K562 (cell line): Measurements from ENCODE around the gene HSPB6. TPM values are rescaled to one million over a fixed set of nuclear protein-coding genes. Genes with fewer than 3 reads are reported as not detected.

ENCODE experiments used
- CSDE1 ChIP-seq, 2 experiments: fragments of 450-650 bp; IDR thresholded peaks; 2 replicates each; pipeline ENCODE4 v1.6.1; 2016; ENCODE audit warnings: mild to moderate bottlenecking in 1 of 2
- CTCF ChIP-seq, 3 experiments: IDR thresholded peaks in 2 of 3; conservative IDR thresholded peaks in 1 of 3; 2 replicates each; pipeline ENCODE4 v1.5.1; 2011 to 2012; ENCODE audit warnings: low read length in 3 of 3, mild to moderate bottlenecking in 3 of 3, control low read depth in 2 of 3, improper control_type of control experiment in 1 of 3, inconsistent platforms in 1 of 3, low read depth in 1 of 3, mixed read lengths in 1 of 3, moderate library complexity in 1 of 3; ENCODE audit not compliant: insufficient read depth in 2 of 3
- DNMT1 ChIP-seq: fragments of 450-650 bp; IDR thresholded peaks from 2 replicates; pipeline ENCODE4 v1.6.1; 2016; ENCODE audit warnings: antibody characterized with exemption, mild to moderate bottlenecking
- ELK1 ChIP-seq: sonication (generic); formaldehyde crosslinking; IDR thresholded peaks from 2 replicates; pipeline ENCODE4 v1.8.1; 2022; ENCODE audit warnings: missing genetic modification reagents
- FIP1L1 ChIP-seq: fragments of 200-400 bp; formaldehyde crosslinking; IDR thresholded peaks from 2 replicates; pipeline ENCODE4 v1.6.1; 2018; ENCODE audit warnings: mild to moderate bottlenecking, low read depth, low read length; ENCODE audit not compliant: poor library complexity, severe bottlenecking
- FOXM1 ChIP-seq, 2 experiments: fragments of 450-650 bp in 1 of 2; sonication (generic) in 1 of 2; formaldehyde crosslinking in 1 of 2; IDR thresholded peaks; 2 replicates each; pipeline versions ENCODE4 v1.6.1 to v1.9.0; 2017 to 2022; ENCODE audit warnings: low read depth in 2 of 2, mild to moderate bottlenecking in 2 of 2, missing genetic modification reagents in 1 of 2, moderate library complexity in 1 of 2
- HOMEZ ChIP-seq: fragments of 250-450 bp; sonication (Bioruptor Pico); IDR thresholded peaks from 2 replicates; pipeline ENCODE4 v1.4.0; 2020; ENCODE audit warnings: mild to moderate bottlenecking, moderate library complexity
- KDM4B ChIP-seq, 2 experiments: fragments of 450-650 bp in 1 of 2; sonication (generic) in 1 of 2; IDR thresholded peaks; 2 replicates each; pipeline ENCODE4 v1.6.1; 2016 to 2017; ENCODE audit warnings: borderline replicate concordance in 2 of 2, antibody characterized with exemption in 1 of 2, low read depth in 1 of 2, mild to moderate bottlenecking in 1 of 2
- MEIS2 ChIP-seq: fragments of 450-650 bp; IDR thresholded peaks from 2 replicates; pipeline ENCODE4 v1.6.1; 2014; ENCODE audit warnings: mild to moderate bottlenecking; ENCODE audit not compliant: partially characterized antibody
- MITF ChIP-seq: IDR thresholded peaks from 2 replicates; pipeline ENCODE4 v1.6.1; 2014; ENCODE audit warnings: antibody characterized with exemption
- MTA3 ChIP-seq: fragments of 450-650 bp; formaldehyde crosslinking; IDR thresholded peaks from 2 replicates; pipeline ENCODE4 v1.6.1; 2017; ENCODE audit warnings: mild to moderate bottlenecking, borderline replicate concordance
- PHB2 ChIP-seq: fragments of 450-650 bp; IDR thresholded peaks from 2 replicates; pipeline ENCODE4 v1.6.1; 2017; ENCODE audit warnings: low read depth
- POLR3G ChIP-seq: IDR thresholded peaks from 2 replicates; pipeline ENCODE4 v1.6.1; 2011; ENCODE audit not compliant: insufficient read length, insufficient replicate concordance; ENCODE audit errors: extremely low read depth
- PURB ChIP-seq: sonication (generic); formaldehyde crosslinking; IDR thresholded peaks from 2 replicates; pipeline ENCODE4 v1.9.0; 2021; ENCODE audit warnings: low read depth, mild to moderate bottlenecking, missing genetic modification reagents
- SMAD1 ChIP-seq: fragments of 150-350 bp; IDR thresholded peaks from 2 replicates; pipeline ENCODE4 v1.6.1; 2014; ENCODE audit warnings: low read length, low read depth; ENCODE audit not compliant: partially characterized antibody
- SMARCB1 ChIP-seq: IDR thresholded peaks from 2 replicates; pipeline ENCODE4 v1.6.1; 2011; ENCODE audit warnings: improper control_type of control experiment, low read depth; ENCODE audit not compliant: insufficient read length
- TEAD1 ChIP-seq, 2 experiments: fragments of 450-650 bp in 1 of 2; sonication (generic) in 1 of 2; formaldehyde crosslinking; IDR thresholded peaks; 2 replicates each; pipeline versions ENCODE4 v1.4.0 to v1.8.0; 2020 to 2022; ENCODE audit warnings: mild to moderate bottlenecking in 2 of 2, missing genetic modification reagents in 1 of 2
- TRIM24 ChIP-seq, 2 experiments: fragments of 450-650 bp; IDR thresholded peaks; 2 replicates each; pipeline ENCODE4 v1.6.1; 2016
- ZBTB7A ChIP-seq: IDR thresholded peaks from 2 replicates; pipeline ENCODE4 v1.6.1; 2011; ENCODE audit warnings: low read depth, mild to moderate bottlenecking, low read length, moderate library complexity, borderline replicate concordance; ENCODE audit not compliant: control insufficient read depth
- polyA plus RNA-seq, 8 experiments: library from polyadenylated mRNA; depleted of rRNA in 4 of 8; stranded (reverse) in 5 of 8; unstranded in 3 of 8; fragments of >200 nt; fragmentation: Nextera tagmentation in 2 of 8; fragmentation: Illumina TruSeq in 1 of 8; extraction: Ambion mirVana in 2 of 8; extraction: Trizol in 1 of 8; gene quantifications; 2 replicates each; pipeline versions ENCODE4 v1.2.1 to v1.2.3, GENCODE V29; 2011 to 2014; ENCODE audit warnings: inconsistent platforms in 1 of 8, missing spikeins in 1 of 8
- total RNA-seq, 7 experiments: library from RNA; depleted of rRNA in 6 of 7; stranded (reverse); fragments of >200 nt in 6 of 7; fragmentation: Illumina TruSeq in 2 of 7; extraction: Trizol in 2 of 7; gene quantifications; 2 replicates each; pipeline versions ENCODE4 v1.2.1 to v1.2.3, GENCODE V29; 2011 to 2021; ENCODE audit warnings: low replicate concordance in 1 of 7

HSPB6 gene
- total and polyA plus RNA-seq, 9 of the 15 experiments (the other 6 are each of a cell fraction or from before 2014, with no cell fraction given), result 0.55 TPM; not detected in 8

- no peak for TF ChIP-seq TRIM24 (IDR thresholded peaks at IDR 0.05)
- peak; percentile 49; the same call in 1 of the 2 replicates for TF ChIP-seq ZBTB7A
- TF ChIP-seq DNMT1, result no peak
- TF ChIP-seq ELK1 (CRISPR knock-in tag), result no peak
- no peak; a peak in 1 of 4 replicates for TF ChIP-seq KDM4B (IDR thresholded peaks at IDR 0.05; ENCODE audit: borderline replicate concordance in 2 of 2, low read depth in 1 of 2)
- no peak for TF ChIP-seq FOXM1 (IDR thresholded peaks at IDR 0.05; ENCODE audit: low read depth)
- no peak for TF ChIP-seq FOXM1 (CRISPR knock-in tag; IDR thresholded peaks at IDR 0.05; ENCODE audit: low read depth)
- no peak for TF ChIP-seq PURB (CRISPR knock-in tag)
- no peak for TF ChIP-seq POLR3G
- TF ChIP-seq SMARCB1, result no peak
- no peak for TF ChIP-seq SMAD1
- peak; percentile 46 for TF ChIP-seq MEIS2
- no peak for TF ChIP-seq CTCF (IDR thresholded peaks at IDR 0.05 in 2 of 3, conservative IDR thresholded peaks at IDR 0.05 in 1 of 3; ENCODE audit: insufficient read depth in 2 of 3, low read depth in 1 of 3, low read length in 3 of 3)
- TF ChIP-seq TEAD1 (CRISPR knock-in tag; IDR thresholded peaks at IDR 0.05), result no peak
- TF ChIP-seq HOMEZ (CRISPR knock-in tag), result no peak
- TF ChIP-seq PHB2, result no peak
- TF ChIP-seq MITF, result no peak
- no peak for TF ChIP-seq FIP1L1
- TF ChIP-seq MTA3, result no peak; the same call in 1 of the 2 replicates
- TF ChIP-seq CSDE1 (IDR thresholded peaks at IDR 0.05), result no peak
Measured at GRCh38 chr19:35748106-35749020, 8.5 kb downstream of the HSPB6 start, which contains the start of gene LIN37 (continued).
